ENCODE data around the gene KRTAP5-7.
"Not testable (repeated sequence)": the region's sequence is repeated elsewhere in the genome, so short reads cannot be mapped to it uniquely, and the experiment has no call there.

The KRTAP5-7 gene, protein sequence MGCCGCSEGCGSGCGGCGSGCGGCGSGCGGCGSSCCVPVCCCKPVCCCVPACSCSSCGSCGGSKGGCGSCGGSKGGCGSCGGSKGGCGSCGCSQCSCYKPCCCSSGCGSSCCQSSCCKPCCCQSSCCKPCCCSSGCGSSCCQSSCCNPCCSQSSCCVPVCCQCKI

DNA sequence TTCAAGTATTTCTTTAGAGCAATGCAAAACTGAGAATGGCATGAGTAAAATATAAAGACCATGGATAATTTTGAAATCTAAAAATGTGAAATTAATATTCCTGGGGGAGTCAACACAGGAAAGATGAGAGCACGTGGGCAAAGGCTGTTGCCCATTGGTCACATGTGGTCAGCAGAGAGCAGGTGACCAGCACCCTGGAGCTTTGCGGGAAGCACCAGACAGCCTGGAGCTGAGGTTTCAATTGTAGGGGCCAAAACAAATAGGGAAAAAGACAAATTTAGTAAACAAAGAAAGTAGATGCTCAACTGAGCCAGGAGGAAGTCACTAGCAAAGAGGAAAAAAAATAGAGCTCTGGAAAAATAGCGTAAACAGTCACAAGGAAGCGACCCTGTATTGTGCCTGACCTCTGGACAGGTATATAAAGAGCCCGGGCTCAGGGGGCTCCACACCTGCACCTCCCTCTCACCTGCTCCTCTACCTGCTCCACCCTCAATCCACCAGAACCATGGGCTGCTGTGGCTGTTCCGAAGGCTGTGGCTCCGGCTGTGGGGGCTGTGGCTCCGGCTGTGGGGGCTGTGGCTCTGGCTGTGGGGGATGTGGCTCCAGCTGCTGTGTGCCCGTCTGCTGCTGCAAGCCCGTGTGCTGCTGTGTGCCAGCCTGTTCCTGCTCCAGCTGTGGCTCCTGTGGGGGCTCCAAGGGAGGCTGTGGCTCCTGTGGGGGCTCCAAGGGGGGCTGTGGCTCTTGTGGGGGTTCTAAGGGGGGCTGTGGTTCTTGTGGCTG, at the start of gene KRTAP5-7:
Gene KRTAP5-7 (plus strand): TSS at position 472 of the 780 bp plus-strand sequence. CDS start 34 bp downstream, at position 506.
- H3K9ac ChIP-seq (ENCODE audit: low read depth in 1 of 2, low read length in 2 of 2); H3K4me3 ChIP-seq (ENCODE audit: low read depth in 1 of 2, low read length in 2 of 2); H3K36me3 ChIP-seq (ENCODE audit: control insufficient read depth in 1 of 2, insufficient read depth in 2 of 2, low read length in 2 of 2); H3K9me3 ChIP-seq (ENCODE audit: control insufficient read depth in 1 of 2, low read length in 2 of 2); H3K4me1 ChIP-seq (ENCODE audit: control insufficient read depth in 1 of 2, insufficient read depth in 2 of 2, low read length in 2 of 2); H3K27me3 ChIP-seq (ENCODE audit: control insufficient read depth in 1 of 2, insufficient read depth in 2 of 2, low read length in 2 of 2); H3K27ac ChIP-seq (ENCODE audit: low read depth, low read length): not testable (repeated sequence)

DNA sequence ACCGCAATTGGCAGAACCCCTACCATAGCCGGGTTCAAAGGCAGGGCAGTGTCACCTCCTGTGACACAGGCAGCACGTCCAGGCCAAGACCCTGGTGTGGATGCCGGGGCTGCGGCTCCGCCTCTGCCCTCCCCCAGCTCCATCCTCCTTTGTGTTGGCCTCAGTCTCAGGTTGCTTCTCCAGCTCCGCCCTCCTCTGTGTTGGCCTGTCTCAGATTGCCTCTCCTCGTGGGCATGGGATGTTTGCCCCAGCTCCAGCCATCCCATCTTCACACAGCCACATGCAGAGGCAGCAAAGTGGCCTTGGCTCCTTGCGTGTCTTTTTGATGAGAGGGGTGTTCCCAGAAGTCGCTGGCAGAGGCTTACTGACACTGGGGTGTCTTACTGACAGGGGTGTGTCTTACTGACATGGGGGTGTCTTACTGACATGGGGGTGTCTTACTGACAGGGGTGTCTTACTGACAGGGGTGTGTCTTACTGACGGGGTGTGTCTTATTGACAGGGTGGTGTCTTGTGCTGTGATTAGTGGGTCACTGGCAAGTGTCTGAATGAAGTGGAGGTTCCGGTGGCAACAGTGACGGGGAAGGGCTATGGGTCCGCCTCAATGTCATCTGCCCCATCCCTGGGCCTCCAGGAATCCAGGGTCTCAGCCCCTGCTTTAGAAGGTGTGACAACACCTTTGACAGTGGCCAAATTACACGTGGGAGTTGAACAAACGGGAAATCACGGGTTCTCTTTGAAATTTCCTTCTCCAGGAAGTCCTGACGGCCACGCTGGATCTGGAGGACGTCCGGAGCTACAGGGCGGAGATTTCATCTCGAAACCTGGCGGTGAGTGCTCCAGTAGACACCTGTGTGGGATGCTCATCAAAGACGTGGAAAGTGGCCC, 49.2 kb upstream of the KRTAP5-7 start:
- Histone ChIP-seq H3K9me3 (ENCODE audit: control insufficient read depth in 1 of 2, low read length in 2 of 2) (no peaks in the 10 kb centered on the region), H3K4me3 (ENCODE audit: low read depth in 1 of 2, low read length in 2 of 2) (no peak overlapping the region), H3K27me3 (ENCODE audit: control insufficient read depth in 1 of 2, insufficient read depth in 2 of 2, low read length in 2 of 2) (no peaks in the 10 kb centered on the region), H3K4me1 (ENCODE audit: control insufficient read depth in 1 of 2, insufficient read depth in 2 of 2, low read length in 2 of 2) (no peaks in the 10 kb centered on the region), H3K9ac (ENCODE audit: low read depth in 1 of 2, low read length in 2 of 2) (no peak overlapping the region), H3K27ac (ENCODE audit: low read depth, low read length) (no peak overlapping the region), H3K36me3 (ENCODE audit: control insufficient read depth in 1 of 2, insufficient read depth in 2 of 2, low read length in 2 of 2) (peaks cover 63 to 95% of the 10 kb centered on the region in 2 donors)

DNA sequence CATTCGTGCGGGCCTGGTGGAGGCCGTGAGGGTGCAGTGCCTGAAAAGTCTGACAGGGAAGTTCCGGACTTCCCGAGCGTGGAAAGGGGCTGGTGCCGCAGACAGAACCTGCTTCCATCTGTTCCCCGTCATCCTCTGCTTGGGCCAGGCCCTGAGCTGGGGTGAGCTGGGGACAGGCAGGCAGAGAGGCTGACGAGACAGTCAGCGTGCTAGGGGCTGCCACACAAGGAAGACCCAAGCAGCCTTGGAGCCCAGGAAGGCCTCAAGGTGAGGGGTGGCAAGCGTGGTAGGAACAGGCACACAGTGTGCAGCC, 48.6 kb upstream of the KRTAP5-7 start:
- Histone ChIP-seq H3K27me3 (ENCODE audit: control insufficient read depth in 1 of 2, insufficient read depth in 2 of 2, low read length in 2 of 2) (no peaks in the 10 kb centered on the region), H3K27ac (ENCODE audit: low read depth, low read length) (no peak overlapping the region), H3K9me3 (ENCODE audit: control insufficient read depth in 1 of 2, low read length in 2 of 2) (no peaks in the 10 kb centered on the region), H3K9ac (ENCODE audit: low read depth in 1 of 2, low read length in 2 of 2) (no peak overlapping the region), H3K4me3 (ENCODE audit: low read depth in 1 of 2, low read length in 2 of 2) (no peak overlapping the region), H3K4me1 (ENCODE audit: control insufficient read depth in 1 of 2, insufficient read depth in 2 of 2, low read length in 2 of 2) (no peaks in the 10 kb centered on the region), H3K36me3 (ENCODE audit: control insufficient read depth in 1 of 2, insufficient read depth in 2 of 2, low read length in 2 of 2) (peaks cover 63 to 95% of the 10 kb centered on the region in 2 donors)

DNA sequence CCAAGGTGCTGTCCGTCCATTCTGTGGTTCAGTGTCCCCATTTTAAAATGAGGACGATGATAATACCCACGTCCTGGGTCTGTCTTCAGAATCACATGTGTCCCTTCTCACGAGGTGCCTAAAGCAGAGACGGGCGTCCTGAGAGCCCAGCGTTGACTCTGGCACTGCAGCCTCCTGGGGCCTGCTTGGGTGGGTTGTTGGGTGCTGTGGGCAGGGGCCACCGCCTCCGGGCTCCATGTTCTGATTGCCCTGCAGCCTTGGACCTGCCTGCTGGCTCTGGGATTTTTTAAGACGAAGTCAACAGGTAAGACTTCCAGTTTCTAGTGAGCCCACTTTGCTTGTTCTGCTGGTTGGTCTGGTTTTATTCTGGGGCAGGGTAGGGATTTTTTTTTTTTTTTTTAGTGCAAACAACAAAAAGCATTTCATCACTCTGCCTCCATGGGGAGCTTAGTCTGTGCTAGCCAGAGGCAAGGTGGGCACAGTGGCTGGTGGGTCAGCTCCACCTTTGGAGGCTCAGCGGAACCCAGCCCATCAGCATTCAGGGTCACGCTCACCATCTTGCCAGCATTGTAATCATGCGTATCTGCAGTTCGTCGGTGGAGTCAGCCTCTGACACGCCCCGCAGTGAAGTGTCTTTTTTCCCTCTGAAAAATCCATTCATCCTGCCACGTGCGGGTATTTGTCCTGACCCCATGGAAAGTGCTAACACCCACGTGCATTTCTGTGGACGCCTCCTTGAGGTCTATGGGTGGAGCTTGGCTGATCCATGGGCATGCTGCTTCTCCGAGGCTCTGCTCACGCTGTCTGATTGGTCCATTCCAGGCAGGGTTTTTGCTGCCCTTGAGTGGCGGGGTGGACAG, 45.7 kb upstream of the KRTAP5-7 start:
- Histone ChIP-seq H3K4me3 (ENCODE audit: low read depth in 1 of 2, low read length in 2 of 2) (no peak overlapping the region), H3K9ac (ENCODE audit: low read depth in 1 of 2, low read length in 2 of 2) (no peak overlapping the region), H3K27ac (ENCODE audit: low read depth, low read length) (no peak overlapping the region), H3K27me3 (ENCODE audit: control insufficient read depth in 1 of 2, insufficient read depth in 2 of 2, low read length in 2 of 2) (no peaks in the 10 kb centered on the region), H3K4me1 (ENCODE audit: control insufficient read depth in 1 of 2, insufficient read depth in 2 of 2, low read length in 2 of 2) (no peaks in the 10 kb centered on the region), H3K36me3 (ENCODE audit: control insufficient read depth in 1 of 2, insufficient read depth in 2 of 2, low read length in 2 of 2) (peaks cover 73 to 97% of the 10 kb centered on the region in 2 donors), H3K9me3 (ENCODE audit: control insufficient read depth in 1 of 2, low read length in 2 of 2) (no peaks in the 10 kb centered on the region)

DNA sequence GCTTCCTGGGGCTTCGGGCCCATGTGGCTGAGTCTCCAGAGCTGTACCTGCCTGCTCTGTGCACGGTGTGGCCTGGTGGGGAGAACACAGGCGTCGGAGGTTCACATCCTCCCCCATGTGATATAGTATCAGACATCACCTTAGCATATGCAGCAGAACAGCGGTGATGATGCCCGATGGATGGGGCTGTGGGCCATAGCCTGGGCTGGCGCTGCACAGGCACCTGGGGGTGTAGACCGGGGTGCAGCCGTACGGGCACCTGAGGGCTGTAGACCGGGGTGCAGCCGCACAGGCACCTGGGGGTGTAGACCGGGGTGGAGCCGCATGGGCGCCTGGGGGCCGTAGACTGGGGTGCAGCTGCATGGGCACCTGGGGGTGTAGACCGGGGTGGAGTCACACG, 44.9 kb upstream of the KRTAP5-7 start:
- peaks cover 73 to 95% of the 10 kb centered on the region in 2 donors for H3K36me3 ChIP-seq (ENCODE audit: control insufficient read depth in 1 of 2, insufficient read depth in 2 of 2, low read length in 2 of 2)
- no peaks in the 10 kb centered on the region for H3K4me1 ChIP-seq (ENCODE audit: control insufficient read depth in 1 of 2, insufficient read depth in 2 of 2, low read length in 2 of 2)

DNA sequence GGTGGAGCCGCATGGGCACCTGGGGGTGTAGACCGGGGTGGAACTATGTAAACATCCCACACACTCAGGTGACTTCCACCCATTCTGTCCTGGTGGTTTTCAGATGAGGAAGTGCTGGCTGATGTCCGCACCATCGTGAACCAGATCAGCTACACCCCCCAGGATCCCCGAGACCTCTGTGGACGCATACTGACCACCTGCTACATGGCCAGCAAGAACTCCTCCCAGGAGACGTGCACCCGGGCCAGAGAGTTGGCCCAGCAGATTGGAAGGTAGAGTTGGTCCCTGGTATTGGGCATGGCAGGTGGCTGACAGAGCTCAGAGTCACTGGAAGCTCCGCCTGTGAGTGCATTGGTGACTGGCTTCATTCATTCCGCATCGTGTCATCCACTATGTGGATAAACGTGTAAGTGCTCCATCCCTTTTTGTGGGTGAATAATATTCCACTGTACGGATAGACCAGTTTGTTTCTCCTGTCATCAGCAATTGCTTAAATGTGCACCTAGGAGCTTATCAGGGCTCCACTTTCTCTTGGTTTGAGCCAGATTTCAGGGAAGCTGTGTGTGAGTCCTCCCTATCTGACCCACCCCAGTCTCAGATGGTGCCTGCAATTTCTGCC, 44.2 kb upstream of the KRTAP5-7 start:
- H3K4me3 ChIP-seq (ENCODE audit: low read depth in 1 of 2, low read length in 2 of 2) = no peak overlapping the region
- peaks cover 68 to 91% of the 10 kb centered on the region in 2 donors for H3K36me3 ChIP-seq (ENCODE audit: control insufficient read depth in 1 of 2, insufficient read depth in 2 of 2, low read length in 2 of 2)

More for the DNA sequence above, 44.9 kb upstream of the KRTAP5-7 start:
- H3K9me3 ChIP-seq (ENCODE audit: control insufficient read depth in 1 of 2, low read length in 2 of 2) = no peaks in the 10 kb centered on the region
- no peak overlapping the region for H3K4me3 ChIP-seq (ENCODE audit: low read depth in 1 of 2, low read length in 2 of 2)
- H3K27me3 ChIP-seq (ENCODE audit: control insufficient read depth in 1 of 2, insufficient read depth in 2 of 2, low read length in 2 of 2) = no peaks in the 10 kb centered on the region
- H3K9ac ChIP-seq (ENCODE audit: low read depth in 1 of 2, low read length in 2 of 2) = no peak overlapping the region
- no peak overlapping the region for H3K27ac ChIP-seq (ENCODE audit: low read depth, low read length)

DNA sequence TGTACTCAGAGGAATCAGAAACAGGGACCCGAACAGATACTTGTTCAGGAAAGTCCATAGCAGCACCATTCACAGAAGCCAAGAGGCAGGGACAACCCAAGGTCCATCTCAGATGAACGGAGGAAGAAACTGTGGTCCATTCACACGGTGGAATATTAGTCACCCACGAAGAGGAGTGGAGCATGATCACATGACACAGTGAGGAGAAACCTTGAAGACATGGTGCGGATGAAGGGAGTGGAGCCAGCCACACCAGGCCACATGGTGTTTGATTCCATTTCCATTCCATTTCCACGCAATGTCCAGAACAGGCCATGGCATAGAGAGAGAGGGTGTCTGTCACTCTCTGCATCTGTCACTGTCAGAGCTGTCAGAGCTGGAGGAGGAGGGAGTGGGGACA, 43.4 kb upstream of the KRTAP5-7 start:
- H3K9me3 ChIP-seq (ENCODE audit: control insufficient read depth in 1 of 2, low read length in 2 of 2) = no peaks in the 10 kb centered on the region
- H3K9ac ChIP-seq (ENCODE audit: low read depth in 1 of 2, low read length in 2 of 2) = no peak overlapping the region
- H3K36me3 ChIP-seq (ENCODE audit: control insufficient read depth in 1 of 2, insufficient read depth in 2 of 2, low read length in 2 of 2) = peaks cover 65 to 91% of the 10 kb centered on the region in 2 donors
- no peak overlapping the region for H3K4me3 ChIP-seq (ENCODE audit: low read depth in 1 of 2, low read length in 2 of 2)
- no peaks in the 10 kb centered on the region for H3K4me1 ChIP-seq (ENCODE audit: control insufficient read depth in 1 of 2, insufficient read depth in 2 of 2, low read length in 2 of 2)
- H3K27me3 ChIP-seq (ENCODE audit: control insufficient read depth in 1 of 2, insufficient read depth in 2 of 2, low read length in 2 of 2) = no peaks in the 10 kb centered on the region
- no peak overlapping the region for H3K27ac ChIP-seq (ENCODE audit: low read depth, low read length)

More for the DNA sequence above, 44.2 kb upstream of the KRTAP5-7 start:
- H3K4me1 ChIP-seq (ENCODE audit: control insufficient read depth in 1 of 2, insufficient read depth in 2 of 2, low read length in 2 of 2) = no peaks in the 10 kb centered on the region
- H3K27ac ChIP-seq (ENCODE audit: low read depth, low read length) = no peak overlapping the region
- no peaks in the 10 kb centered on the region for H3K9me3 ChIP-seq (ENCODE audit: control insufficient read depth in 1 of 2, low read length in 2 of 2)
- H3K27me3 ChIP-seq (ENCODE audit: control insufficient read depth in 1 of 2, insufficient read depth in 2 of 2, low read length in 2 of 2) = no peaks in the 10 kb centered on the region
- H3K9ac ChIP-seq (ENCODE audit: low read depth in 1 of 2, low read length in 2 of 2) = no peak overlapping the region

DNA sequence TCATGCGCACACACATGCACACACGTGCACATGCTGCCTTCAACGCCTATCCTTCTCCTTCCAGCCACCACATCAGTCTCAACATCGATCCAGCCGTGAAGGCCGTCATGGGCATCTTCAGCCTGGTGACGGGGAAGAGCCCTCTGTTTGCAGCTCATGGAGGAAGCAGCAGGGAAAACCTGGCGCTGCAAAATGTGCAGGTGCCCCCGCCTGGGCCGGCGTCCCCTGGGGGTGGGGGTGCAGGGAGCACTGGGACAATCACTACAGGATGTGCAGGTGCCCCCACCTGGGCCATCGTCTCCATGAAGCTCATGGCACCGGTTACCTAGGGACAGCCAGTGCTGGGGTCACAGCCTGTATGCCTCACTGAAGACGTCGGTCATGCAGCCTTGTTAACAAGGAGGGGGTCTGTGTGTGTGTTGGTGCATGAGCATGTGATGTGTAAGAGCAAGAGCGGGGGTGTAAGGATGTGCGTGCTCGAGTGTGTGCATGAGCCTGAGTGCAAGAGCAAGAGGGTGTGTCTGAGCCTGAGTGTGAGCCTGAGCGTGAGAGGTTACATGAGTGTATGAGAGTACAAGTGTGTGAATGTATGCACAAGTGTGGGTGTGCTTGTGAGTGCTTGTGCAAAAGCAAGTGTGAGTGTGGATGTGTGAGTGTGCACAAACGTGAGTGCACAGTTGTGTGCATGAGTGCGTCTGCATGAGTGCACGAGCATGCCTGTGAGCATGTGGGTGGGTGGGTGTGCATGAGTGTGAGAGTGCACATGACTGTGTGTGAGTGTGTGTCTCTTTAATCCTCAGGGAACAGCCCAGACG, 42.6 kb upstream of the KRTAP5-7 start:
- Histone ChIP-seq H3K4me3 (ENCODE audit: low read depth in 1 of 2, low read length in 2 of 2) (no peak overlapping the region), H3K36me3 (ENCODE audit: control insufficient read depth in 1 of 2, insufficient read depth in 2 of 2, low read length in 2 of 2) (peaks cover 62 to 92% of the 10 kb centered on the region in 2 donors), H3K27ac (ENCODE audit: low read depth, low read length) (no peak overlapping the region), H3K9ac (ENCODE audit: low read depth in 1 of 2, low read length in 2 of 2) (no peak overlapping the region), H3K4me1 (ENCODE audit: control insufficient read depth in 1 of 2, insufficient read depth in 2 of 2, low read length in 2 of 2) (no peaks in the 10 kb centered on the region), H3K9me3 (ENCODE audit: control insufficient read depth in 1 of 2, low read length in 2 of 2) (no peaks in the 10 kb centered on the region), H3K27me3 (ENCODE audit: control insufficient read depth in 1 of 2, insufficient read depth in 2 of 2, low read length in 2 of 2) (no peaks in the 10 kb centered on the region)

DNA sequence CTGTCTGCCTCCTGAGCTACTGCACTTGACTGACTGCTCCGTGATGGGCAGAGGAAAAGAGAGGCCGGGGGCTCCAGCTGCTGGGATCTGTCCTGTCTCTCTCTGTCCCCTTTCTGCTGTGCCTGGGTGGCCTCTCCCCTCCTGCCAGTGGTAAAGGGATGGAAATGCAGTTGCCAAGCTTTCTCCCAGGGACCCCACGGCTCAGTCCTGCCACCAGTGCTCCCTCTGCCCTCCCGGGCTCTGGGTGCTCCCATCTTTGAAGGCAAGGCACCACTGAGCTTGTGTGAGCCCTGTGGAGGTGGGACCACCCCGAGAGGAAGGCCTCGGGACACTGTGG, 42.0 kb upstream of the KRTAP5-7 start:
- no peaks in the 10 kb centered on the region for H3K9me3 ChIP-seq (ENCODE audit: control insufficient read depth in 1 of 2, low read length in 2 of 2)
- H3K27ac ChIP-seq (ENCODE audit: low read depth, low read length) = no peak overlapping the region
- H3K27me3 ChIP-seq (ENCODE audit: control insufficient read depth in 1 of 2, insufficient read depth in 2 of 2, low read length in 2 of 2) = no peaks in the 10 kb centered on the region
- H3K4me3 ChIP-seq (ENCODE audit: low read depth in 1 of 2, low read length in 2 of 2) = no peak overlapping the region
- H3K4me1 ChIP-seq (ENCODE audit: control insufficient read depth in 1 of 2, insufficient read depth in 2 of 2, low read length in 2 of 2) = no peaks in the 10 kb centered on the region
- no peak overlapping the region for H3K9ac ChIP-seq (ENCODE audit: low read depth in 1 of 2, low read length in 2 of 2)
- H3K36me3 ChIP-seq (ENCODE audit: control insufficient read depth in 1 of 2, insufficient read depth in 2 of 2, low read length in 2 of 2) = peaks cover 58 to 92% of the 10 kb centered on the region in 2 donors
